Activated CD8-positive, alpha-beta memory T cell treated with anti-CD3 and anti-CD28 coated beads, Interleukin-2, amount 50 U/mL, for 1 hour (primary cell): ENCODE data around the gene CYP24A1.

Experiments
- DNase-seq: peaks from one replicate; pipeline ENCODE4 v3.0.0-alpha.2; 2020; ENCODE audit errors: extremely low read depth

CYP24A1 gene

DNA sequence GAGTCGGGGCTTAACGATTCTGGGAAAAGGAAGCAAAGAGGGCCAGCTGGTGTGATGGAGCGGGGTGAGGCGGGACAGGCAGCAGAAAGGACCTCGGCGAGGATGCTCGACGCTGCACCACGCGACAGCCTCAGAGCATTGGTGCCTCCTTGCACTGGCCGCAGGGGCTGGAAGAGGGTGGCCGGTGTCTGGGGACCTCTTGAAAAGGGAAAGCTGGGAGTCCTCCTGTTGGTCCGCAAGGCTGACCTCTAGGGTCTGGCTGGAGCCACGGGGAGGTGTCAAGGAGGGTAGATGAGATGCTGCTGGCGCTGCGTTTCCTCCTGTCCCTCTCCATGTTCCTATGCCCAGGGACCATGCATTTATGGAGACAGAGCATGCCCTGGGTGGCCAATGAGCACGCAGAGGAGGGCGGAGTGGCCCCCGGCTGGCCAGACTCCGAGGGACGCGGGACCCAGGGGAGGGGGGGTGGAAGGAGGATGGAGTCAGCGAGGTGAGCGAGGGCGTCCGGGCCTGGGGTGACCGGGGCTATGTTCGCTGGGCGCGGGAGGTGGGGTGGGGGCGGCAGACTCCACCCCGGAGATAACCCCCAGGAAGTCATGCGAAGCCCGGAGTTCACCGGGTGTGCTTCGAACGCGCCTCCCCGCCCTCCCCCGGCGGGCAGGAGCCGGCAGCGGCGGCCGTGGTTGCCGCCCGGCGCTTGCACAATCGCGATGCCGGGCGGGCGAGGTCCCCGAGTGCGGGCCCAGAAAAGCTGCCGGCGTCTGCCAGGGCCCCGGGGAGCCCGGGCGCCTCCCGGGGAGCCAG, at the start of gene CYP24A1:
Gene CYP24A1 (minus strand): TSS at position 334 of the 804 bp plus-strand sequence. CDS start 407 bp downstream, outside the sequence.
- no peak for DNase-seq

DNA sequence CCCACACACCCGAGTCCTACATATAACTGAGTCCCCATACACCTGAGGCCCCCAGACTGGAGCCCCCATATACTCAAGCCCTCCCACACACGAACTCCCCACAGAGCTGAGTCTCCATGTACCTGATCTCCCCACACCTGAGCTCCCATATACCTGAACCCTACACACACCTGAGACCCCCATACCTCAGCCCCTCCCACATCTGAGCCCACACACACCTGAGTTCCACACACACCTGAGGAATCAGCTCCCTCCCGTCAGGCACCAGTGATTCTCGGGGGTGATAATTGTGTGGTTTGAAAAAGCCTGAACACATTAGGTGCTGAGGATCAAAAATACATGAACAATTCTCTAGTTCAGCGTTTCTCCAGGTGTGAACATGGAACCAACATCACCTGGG, 49.5 kb upstream of the CYP24A1 start:
- no peak for DNase-seq

DNA sequence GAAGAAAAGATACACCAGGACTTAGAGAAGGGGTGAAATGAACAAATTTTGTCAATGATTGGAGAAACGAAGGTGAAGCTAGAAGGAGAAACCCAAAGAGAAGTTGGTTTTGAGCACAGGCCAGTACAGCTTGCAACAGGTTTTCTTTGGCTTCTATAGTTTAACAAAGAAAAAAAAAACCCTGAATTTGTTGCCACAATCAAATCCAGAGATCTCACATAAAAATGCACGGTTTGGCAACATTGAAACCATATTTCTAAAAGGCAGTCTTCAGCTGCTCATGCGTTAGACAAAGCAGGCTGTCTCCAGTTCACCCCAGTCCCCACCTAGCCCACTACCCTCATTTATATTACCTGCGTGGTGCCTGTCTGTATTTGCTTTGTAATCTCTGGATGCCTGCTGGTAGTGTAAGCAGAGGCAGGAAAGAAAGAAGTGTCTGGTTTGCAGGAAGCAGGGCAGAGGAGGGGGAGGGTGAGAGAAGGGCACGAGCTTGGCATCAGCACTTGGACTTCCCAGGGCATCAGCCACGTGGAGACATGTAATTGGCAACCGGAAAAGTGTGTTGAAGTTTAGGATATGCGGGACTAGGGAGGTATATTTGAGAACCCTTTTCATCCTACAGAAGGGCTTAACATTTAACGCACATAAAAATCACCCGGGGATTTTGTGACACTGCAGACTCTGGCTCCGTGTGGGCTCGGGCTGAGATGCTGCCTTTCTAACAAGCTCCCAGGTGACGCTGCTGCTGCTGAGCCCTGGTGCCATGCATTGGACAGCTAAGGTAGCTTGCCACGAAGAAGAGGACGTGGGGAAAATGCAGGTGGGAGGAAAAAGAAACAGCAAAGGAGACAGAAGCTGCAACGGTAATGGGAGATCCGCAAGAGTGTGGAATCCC, 48.5 kb upstream of the CYP24A1 start:
- no peak for DNase-seq

DNA sequence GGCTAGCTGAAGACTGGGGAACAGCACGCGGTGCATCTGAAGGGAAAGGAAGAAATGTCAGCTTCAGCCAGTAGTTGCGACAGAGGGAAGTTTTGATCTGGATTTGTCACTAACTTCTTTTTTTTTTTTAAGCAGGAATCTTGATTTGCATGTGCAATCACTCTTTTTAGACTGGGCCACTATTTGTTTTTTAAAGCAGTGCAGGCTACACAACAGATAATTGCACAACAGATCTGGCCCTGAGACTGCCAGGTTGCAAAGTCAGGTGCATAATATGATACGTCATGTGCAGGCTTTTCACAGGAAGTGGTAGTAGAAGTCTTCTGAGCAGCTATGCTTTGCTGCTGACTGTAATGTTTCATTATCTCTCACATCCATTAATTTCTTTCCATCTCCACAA, 47.6 kb upstream of the CYP24A1 start:
- no peak for DNase-seq

DNA sequence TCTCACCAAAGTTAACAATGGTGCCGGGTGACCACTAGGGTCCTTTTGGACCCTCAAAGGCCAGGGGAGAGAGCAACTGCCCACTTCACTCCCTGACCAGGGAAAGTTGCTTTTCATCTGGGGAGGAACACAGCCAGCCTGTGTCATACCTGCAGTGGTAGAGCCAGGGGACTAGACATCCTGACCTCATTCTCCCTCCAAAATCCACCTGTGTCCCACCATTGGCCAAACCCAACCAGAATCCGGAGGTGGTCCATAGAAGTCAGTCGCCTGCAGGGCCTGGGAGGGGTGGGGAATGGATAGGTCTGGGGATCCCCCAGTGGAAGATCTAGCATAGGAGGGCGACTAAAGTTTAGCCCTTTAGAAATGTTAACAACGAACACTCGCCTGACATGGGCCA, 46.9 kb upstream of the CYP24A1 start:
- DNase-seq, result no peak

DNA sequence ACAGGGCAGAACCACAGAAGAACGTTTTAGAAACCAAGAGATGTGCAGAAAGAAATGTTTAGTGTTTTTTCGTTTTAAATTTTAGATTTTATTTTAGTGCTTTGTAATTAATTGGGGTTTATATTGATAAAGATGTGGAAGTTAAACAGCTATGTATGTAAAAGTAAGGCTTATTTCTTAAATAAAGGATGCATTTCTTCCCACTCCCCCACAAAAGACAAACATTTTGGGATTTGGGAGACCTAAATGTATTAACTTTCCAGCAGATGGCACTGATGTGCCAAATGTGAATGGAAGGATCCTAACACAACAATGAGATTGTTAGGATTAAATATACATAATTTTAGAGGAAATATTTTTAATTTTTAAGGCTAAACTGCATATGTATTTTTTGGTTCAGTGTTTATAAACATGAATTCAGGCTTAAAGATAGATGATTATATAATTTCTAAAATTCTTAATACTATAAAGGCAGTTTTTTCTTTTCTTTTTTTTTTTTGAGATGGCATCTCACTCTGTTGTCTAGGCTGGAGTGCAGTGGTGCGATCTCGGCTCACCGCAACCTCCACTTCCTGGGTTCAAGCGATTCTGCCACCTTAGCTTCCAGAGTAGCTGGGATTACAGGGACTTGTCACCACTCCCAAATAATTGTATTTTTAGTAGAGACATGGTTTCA, 46.1 kb upstream of the CYP24A1 start:
- DNase-seq, result no peak

DNA sequence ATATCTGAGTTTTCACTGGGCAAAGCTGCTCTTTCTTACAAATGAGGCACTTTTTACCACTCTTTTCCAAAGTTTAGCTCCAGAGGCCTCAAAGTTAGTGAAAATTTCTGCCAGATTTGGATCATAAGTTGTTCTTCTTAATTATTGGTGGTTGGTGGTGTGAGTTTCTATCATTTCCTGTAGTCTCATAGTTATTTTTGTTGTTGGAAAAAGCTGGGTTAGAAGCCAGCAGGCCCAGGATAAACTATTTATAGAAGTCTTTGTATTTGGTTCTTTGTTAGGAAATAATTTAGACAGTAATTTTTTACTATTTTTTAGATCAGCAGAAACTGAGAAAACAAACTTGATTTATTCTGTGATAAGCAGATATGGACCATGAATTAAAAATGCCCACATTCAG, 44.7 kb upstream of the CYP24A1 start:
- no peak for DNase-seq

DNA sequence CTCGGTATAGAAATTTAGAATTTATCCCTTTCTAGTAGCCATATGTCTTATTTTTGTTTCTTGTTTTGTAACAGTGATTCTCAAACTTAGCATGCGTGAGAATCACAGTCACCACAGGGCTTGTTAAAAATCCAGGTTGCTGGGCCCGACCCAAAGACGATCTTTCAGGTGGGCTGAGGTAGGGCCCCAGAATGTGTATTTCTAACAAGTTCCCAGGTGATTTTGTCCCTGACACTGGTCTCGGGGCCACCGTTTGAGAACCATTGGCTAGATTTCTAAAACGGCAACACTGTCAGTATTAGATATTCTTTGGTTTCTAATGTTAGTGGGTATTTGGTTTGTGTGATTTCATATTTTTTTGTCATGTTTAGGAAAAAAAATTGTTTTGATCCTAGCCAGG, 44.0 kb upstream of the CYP24A1 start:
- no peak for DNase-seq

DNA sequence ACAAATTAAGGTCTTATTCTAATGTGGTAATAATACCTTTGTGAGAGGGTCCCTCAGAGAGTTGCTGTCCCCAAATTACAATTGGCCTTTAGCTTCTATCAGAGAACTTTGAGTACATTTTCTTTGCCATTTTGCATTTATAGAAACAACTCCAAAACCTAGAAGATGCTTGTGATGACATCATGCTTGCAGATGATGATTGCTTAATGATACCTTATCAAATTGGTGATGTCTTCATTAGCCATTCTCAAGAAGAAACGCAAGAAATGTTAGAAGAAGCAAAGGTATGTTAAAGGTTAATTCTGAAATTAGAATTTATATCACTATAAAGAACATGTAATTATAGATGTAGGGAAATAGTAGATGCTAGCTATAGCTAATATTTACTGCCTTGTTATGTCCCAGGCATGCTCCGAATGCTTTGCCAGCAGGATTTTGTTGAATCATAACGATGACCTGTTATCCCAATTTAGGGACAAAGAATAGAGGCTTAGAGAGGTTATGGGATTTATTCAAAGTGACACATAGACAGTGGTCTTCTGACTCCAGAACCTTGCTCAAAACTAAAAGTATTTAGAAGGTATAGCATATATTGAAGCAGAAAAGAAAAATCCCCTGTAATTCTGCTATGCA, 41.5 kb upstream of the CYP24A1 start:
- DNase-seq, result no peak

DNA sequence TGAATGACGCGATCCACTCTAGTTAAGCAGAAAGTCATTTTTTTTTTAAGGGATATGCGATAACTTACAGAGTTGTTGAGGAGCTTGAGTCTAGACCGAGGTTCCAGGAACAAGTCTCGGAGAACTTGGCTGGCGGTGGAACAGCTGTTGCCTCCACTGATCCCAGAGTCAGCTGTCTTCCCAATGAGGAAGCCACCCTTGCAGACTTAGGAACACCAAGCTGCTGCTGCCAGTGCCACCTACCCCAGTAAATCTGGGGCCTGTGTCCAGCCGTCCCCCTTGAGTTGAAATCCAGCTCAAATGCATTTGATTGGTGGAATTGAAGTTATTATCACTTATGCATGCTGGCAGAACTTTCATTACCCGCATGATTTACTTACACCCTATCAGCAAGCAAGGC, 40.8 kb upstream of the CYP24A1 start:
- no peak for DNase-seq

DNA sequence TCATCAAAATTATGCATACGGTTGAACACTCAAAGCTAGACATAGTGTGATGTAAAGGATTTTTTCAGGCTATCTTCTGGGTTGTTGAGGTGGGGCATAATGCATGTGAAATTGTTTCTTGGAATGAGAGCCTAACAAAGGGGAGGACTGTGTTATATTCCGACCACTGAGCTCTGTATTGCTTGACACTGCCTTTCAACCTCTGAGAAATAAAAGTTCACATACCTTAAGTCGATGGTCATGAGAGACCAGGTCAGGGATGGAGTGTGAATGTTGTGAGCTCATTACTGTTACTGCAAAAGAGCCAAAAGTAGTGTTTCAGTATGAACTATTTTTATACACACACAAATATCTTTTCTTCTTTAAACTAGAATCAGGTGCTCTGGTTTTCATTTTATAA, 39.1 kb upstream of the CYP24A1 start:
- DNase-seq, result no peak

DNA sequence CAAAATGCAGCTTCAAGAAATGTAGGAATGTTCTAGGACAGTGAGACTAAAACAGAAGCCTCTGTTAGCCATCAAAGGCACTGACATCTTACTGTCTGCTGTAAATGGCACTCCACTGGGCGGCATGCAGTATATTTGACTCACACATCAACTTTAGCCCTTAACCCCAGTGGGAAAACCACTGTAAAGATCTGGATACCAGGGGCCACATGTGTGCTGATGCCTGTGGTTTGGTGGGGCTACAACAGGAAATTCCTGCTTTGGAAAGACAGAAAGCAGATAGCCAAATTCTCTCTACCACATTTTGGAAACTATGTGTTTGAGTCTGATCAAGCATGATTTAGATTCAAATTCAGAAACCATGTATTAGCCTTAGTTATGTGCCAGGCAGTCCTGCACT, 38.4 kb upstream of the CYP24A1 start:
- no peak for DNase-seq

DNA sequence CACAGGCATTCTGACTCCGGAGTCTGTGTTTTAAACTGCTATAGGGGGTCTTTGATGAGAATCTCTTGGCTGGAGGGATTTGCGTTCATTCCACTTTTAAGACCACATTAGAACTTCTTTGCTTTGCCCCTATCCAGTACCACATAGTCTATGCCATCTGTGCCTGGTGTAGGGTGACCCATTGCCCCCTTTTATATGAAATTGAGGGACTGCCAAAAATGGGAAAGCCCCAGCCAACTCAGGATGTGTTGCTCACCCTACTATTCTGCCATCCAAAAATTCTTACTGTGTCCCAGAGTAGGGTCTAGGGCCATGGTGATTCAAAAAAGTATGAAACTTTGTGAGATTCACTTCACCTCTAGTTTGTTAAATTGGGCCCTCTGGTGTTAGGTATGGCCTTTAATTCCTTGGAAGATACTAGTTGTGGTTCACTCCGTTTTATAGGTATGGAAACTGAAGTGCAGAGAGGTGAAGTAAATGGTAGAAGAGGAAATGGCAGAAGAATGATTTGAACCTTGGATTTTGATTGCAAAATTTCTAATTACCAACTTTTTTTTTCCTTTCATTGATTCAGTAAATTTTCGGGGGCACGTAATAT, 35.5 kb upstream of the CYP24A1 start:
- no peak for DNase-seq

DNA sequence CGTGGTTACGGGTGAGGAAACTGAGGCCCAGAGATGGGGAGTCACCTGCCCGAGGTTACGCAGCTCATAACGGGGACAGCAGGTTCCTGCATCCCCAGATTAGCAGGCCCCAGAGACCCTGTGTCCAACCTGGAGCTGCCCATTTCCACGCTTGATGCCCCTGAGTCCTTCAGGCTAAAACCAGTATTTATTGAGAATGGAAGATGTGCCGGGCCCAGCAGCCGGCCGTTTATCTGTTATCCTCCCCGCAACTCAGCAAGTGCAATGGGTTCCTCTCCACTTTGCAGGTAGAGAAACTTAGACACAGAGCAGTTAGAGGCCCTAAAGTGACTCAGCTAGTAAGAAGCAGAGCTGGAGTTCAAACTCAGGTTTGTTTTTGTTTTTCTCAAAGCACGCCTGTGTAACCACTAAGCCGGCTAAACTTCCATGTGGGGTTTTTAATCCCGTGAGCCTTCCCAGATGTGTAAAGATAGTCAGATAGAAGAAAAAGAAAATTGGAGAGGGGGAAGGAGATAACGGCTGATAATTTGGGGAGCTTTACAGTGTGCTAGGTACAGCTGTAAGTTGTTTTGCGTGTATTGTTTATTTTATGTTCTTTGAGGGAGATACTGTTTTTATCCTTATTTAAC, 34.9 kb upstream of the CYP24A1 start:
- DNase-seq, result no peak

DNA sequence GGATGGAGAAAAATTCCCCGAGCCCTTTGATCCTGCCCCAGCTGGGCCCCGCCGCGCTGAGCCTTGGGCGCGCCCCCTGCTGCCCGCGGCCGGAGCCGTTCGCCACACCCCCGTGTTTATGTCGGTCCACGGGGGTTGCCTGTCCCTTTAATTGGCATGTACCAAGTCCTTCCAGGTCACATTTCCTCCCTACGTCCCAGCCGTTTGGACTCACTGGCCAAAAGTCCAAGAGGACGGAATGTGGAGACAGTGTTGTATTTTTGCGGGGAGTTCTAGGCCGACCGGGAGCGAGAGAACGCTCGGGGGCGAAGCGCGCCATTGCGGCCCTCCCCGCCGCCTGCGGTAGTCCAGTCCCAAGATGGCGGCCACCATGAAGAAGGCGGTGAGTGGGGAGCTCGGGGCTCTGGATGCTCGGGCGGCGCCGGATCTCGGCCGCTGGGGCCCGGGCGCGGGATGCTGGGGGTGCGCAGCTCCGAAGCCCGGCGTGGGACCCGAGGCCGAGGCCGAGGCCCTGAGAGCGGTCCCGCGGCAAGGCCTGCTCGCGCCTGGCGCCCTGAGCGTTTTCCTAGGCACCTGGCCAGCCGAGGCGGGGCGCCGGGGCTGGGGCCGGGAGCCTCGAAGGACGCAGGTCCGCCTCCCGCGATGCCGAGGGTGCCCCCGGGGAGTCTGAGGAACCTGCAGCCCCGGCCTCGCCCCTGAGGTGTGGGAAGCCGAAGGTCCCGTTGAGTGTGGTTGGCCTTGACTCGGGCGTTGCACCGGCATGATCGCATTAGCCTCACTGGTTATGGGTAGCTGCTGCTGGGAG, 34.2 kb upstream of the CYP24A1 start, which contains the start of gene PFDN4:
Gene PFDN4 (plus strand): TSS at position 345 of the 805 bp plus-strand sequence. CDS start 14 bp downstream, at position 359.
- DNase-seq, result peak; percentile 26

DNA sequence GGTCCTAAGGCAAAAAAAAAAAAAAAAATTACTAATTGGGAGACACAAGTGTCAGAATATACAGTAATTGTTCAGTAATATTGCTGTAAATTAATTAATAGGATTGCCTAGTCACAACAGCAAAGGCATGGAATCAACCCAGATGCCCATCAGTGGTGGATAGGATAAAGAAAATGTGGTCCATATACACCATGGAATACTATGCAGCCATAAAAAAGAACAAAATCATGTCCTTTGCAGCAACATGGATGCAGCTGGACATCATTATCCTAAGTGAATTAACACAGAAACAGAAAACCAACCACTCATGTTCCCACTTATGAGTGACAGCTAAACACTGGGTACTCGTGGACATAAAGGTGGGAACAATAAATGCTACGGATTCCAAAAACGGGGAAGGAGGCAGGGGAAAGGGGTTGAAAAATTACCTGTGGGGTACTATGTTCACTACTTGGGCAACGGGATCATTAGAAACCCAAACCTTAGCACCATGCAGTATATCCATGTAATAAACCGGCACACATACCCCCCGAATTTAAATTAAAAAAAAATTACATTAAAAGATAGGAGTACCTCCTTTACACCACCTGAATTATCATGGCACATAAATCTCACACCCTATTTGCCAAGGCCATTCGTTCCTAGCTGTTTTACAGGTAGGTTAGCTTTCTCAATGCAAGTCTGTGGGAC, 33.4 kb upstream of the CYP24A1 start:
- DNase-seq, result no peak

DNA sequence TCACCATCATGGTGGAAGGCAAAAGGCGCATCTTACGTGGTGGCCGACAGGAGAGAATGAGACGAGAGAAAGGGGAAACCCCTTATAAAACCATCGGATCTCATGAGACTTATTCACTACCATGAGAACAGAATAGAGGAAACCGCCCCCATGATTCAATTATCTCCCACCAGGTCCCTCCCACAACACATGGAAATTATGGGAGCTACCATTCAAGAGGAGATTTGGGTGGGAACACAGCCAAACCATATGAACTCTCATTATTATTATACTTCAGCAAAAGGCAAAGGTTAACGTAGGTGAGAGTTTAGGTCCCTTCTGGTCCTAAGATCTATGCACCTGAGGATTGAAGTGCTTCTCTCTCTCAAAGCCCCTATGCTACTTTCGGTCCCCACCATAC, 31.7 kb upstream of the CYP24A1 start:
- no peak for DNase-seq

DNA sequence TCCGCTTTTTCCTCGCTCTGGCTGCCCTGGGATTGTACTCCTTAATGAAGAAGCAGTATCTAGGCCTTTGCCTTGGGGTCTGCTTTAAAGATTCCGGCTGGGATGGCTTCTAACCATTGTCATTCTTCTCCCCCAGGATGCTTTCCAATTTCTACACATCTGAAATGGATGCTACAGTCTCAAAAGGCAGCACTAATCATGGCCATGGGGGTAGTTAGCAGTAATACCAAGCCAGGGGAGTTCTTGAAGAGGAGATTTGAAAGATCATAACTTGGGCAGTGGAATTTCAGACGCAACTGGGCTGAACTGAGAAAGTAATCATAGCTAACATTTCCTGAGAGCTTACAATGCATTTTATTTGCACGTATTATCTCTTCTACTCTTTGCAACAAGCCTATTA, 30.7 kb upstream of the CYP24A1 start:
- no peak for DNase-seq

DNA sequence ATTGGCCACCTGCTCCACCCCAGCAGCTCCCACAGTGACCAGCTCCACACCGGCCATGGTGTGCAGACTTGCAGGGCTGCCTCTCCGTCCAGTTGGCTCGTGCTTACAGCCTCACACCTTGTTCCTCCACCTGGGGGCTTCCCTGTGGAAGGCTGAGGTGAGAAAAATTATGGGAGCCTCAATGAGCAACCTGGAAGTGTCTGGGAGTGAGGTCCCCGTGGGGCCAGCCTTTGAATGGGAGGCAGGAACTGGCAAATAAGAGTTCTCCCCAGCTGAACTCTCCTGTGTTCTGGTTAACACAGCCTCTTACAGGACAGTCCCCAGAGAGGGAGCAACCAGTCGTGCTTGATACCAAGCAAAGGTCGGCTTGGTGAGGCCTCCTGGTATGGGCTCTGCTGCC, 30.3 kb upstream of the CYP24A1 start:
- DNase-seq, result no peak
